CD4-positive, alpha-beta T cell treated with Interleukin-15 for 1 hour (primary cell): ENCODE measurements around the gene SARNP.
"Not testable (repeated sequence)": the region's sequence is repeated elsewhere in the genome, so short reads cannot be mapped to it uniquely, and the experiment has no call there.

Experiments used
- DNase-seq: peaks from one replicate; pipeline ENCODE4 v3.0.0-alpha.2; 2020

SARNP gene

GRCh38 chr12:55789171-55789570 is 28.4 kb downstream of the SARNP start:
- no peak for DNase-seq

GRCh38 chr12:55788546-55788945 is 29.0 kb downstream of the SARNP start:
- no peak for DNase-seq

GRCh38 chr12:55780685-55781084 is 36.8 kb downstream of the SARNP start:
- DNase-seq, result no peak

- no peak for DNase-seq
These were observed 39.7 kb downstream of the SARNP start for GRCh38 chr12:55777856-55778255.

GRCh38 chr12:55771736-55772135 is 45.8 kb downstream of the SARNP start:
- no peak for DNase-seq

GRCh38 chr12:55767156-55767555 is 50.4 kb downstream of the SARNP start:
- no peak for DNase-seq

- DNase-seq, result no peak
These were observed 51.7 kb downstream of the SARNP start for GRCh38 chr12:55765736-55766290.

GRCh38 chr12:55762646-55763045 is 54.9 kb downstream of the SARNP start:
- no peak for DNase-seq

GRCh38 chr12:55760663-55761062 is 56.9 kb downstream of the SARNP start:
- no peak for DNase-seq

GRCh38 chr12:55758575-55758974 is 58.9 kb downstream of the SARNP start:
- DNase-seq, result not testable (repeated sequence)

- no peak for DNase-seq
These were observed 59.8 kb downstream of the SARNP start for GRCh38 chr12:55757701-55758100.

GRCh38 chr12:55755246-55755645 is 62.3 kb downstream of the SARNP start:
- no peak for DNase-seq

- DNase-seq, result no peak
These were observed 69.1 kb downstream of the SARNP start for GRCh38 chr12:55748230-55748993.

- no peak for DNase-seq
These were observed 70.7 kb downstream of the SARNP start for GRCh38 chr12:55746913-55747231.

GRCh38 chr12:55746174-55746912 is 71.2 kb downstream of the SARNP start:
- no peak for DNase-seq

- DNase-seq, result no peak
These were observed 72.0 kb downstream of the SARNP start for GRCh38 chr12:55745361-55746173.

- DNase-seq, result no peak
These were observed 73.0 kb downstream of the SARNP start for GRCh38 chr12:55744340-55745030.

- DNase-seq, result peak; percentile 43
These were observed 73.9 kb downstream of the SARNP start for GRCh38 chr12:55743406-55744339.

GRCh38 chr12:55742719-55743405 is 74.7 kb downstream of the SARNP start, which contains the start of gene GDF11:
TSS of gene GDF11 (plus strand) at chr12:55743122. CDS start at chr12:55743317, 195 bp downstream.
- DNase-seq, result peak; percentile 73

GRCh38 chr12:55741931-55742680 is 75.4 kb downstream of the SARNP start:
- DNase-seq, result no peak
